WTC11 (cell line): ENCODE results near the gene KCNJ6. TPM values are rescaled to one million over a fixed set of nuclear protein-coding genes. Genes with fewer than 3 reads are reported as not detected.

Experiments used
- ATF3 ChIP-seq: sonication (generic); formaldehyde crosslinking; conservative IDR thresholded peaks from 2 replicates; pipeline ENCODE4 v1.8.1; 2022; ENCODE audit warnings: mild to moderate bottlenecking, missing genetic modification reagents
- CBFB ChIP-seq: sonication (generic); formaldehyde crosslinking; IDR thresholded peaks from 2 replicates; pipeline ENCODE4 v1.8.1; 2022; ENCODE audit warnings: mild to moderate bottlenecking, low read depth, missing genetic modification reagents
- ELF4 ChIP-seq: sonication (generic); formaldehyde crosslinking; IDR thresholded peaks from 2 replicates; pipeline ENCODE4 v1.8.1; 2022; ENCODE audit warnings: low read depth, mild to moderate bottlenecking, moderate library complexity, missing genetic modification reagents
- FOXJ3 ChIP-seq: sonication (generic); formaldehyde crosslinking; IDR thresholded peaks from 2 replicates; pipeline ENCODE4 v1.9.0; 2021; ENCODE audit warnings: missing genetic modification reagents, mild to moderate bottlenecking, borderline replicate concordance
- FOXK1 ChIP-seq: sonication (generic); formaldehyde crosslinking; IDR thresholded peaks from 2 replicates; pipeline ENCODE4 v1.8.0; 2022; ENCODE audit warnings: mild to moderate bottlenecking, moderate library complexity, missing genetic modification reagents
- JUN ChIP-seq: sonication (generic); formaldehyde crosslinking; IDR thresholded peaks from 2 replicates; pipeline ENCODE4 v1.8.0; 2023; ENCODE audit warnings: mild to moderate bottlenecking, missing genetic modification reagents
- MLX ChIP-seq: sonication (generic); formaldehyde crosslinking; IDR thresholded peaks from 2 replicates; pipeline ENCODE4 v1.8.1; 2023; ENCODE audit warnings: mild to moderate bottlenecking, missing genetic modification reagents, moderate library complexity
- NFATC4 ChIP-seq: fragments of 250-450 bp; sonication (Bioruptor Pico); IDR thresholded peaks from 2 replicates; pipeline ENCODE4 v1.9.0; 2021; ENCODE audit warnings: mild to moderate bottlenecking
- NR2C2 ChIP-seq: sonication (generic); formaldehyde crosslinking; IDR thresholded peaks from 2 replicates; pipeline ENCODE4 v1.8.0; 2022; ENCODE audit warnings: mild to moderate bottlenecking, missing genetic modification reagents
- NR3C1 ChIP-seq: sonication (generic); formaldehyde crosslinking; conservative IDR thresholded peaks from 2 replicates; pipeline ENCODE4 v1.8.1; 2023; ENCODE audit warnings: low read depth, mild to moderate bottlenecking, missing genetic modification reagents
- PRDM15 ChIP-seq: sonication (generic); formaldehyde crosslinking; IDR thresholded peaks from 2 replicates; pipeline ENCODE4 v1.8.0; 2022; ENCODE audit warnings: missing genetic modification reagents
- PRRX2 ChIP-seq: fragments of 250-450 bp; sonication (Bioruptor Pico); IDR thresholded peaks from 2 replicates; pipeline ENCODE4 v1.8.0; 2021; ENCODE audit warnings: mild to moderate bottlenecking
- SMAD4 ChIP-seq: sonication (generic); formaldehyde crosslinking; IDR thresholded peaks from 2 replicates; pipeline ENCODE4 v1.8.0; 2022; ENCODE audit warnings: mild to moderate bottlenecking, missing genetic modification reagents
- SOX15 ChIP-seq: fragments of 250-450 bp; sonication (Bioruptor Pico); IDR thresholded peaks from 2 replicates; pipeline ENCODE4 v1.9.0; 2021; ENCODE audit warnings: mild to moderate bottlenecking
- TP53 ChIP-seq: sonication (generic); formaldehyde crosslinking; IDR thresholded peaks from 2 replicates; pipeline ENCODE4 v1.8.1; 2023; ENCODE audit warnings: mild to moderate bottlenecking, missing genetic modification reagents
- ZNF232 ChIP-seq: sonication (generic); formaldehyde crosslinking; IDR thresholded peaks from 2 replicates; pipeline ENCODE4 v1.8.0; 2022; ENCODE audit warnings: mild to moderate bottlenecking, missing genetic modification reagents
- ZNF532 ChIP-seq: fragments of 250-450 bp; sonication (Bioruptor Pico); IDR thresholded peaks from 2 replicates; pipeline ENCODE4 v1.9.0; 2021; ENCODE audit warnings: mild to moderate bottlenecking, borderline replicate concordance
- total RNA-seq: library from RNA; stranded (reverse); gene quantifications from 3 replicates; pipeline ENCODE4 v1.2.3, GENCODE V29; 2021
- TF ChIP-seq, protein P1 (sequence below): sonication (generic); formaldehyde crosslinking; IDR thresholded peaks from 2 replicates; pipeline ENCODE4 v1.8.1; 2022; ENCODE audit warnings: low read depth, missing genetic modification reagents, borderline replicate concordance
- TF ChIP-seq, protein P2 (sequence below): sonication (generic); formaldehyde crosslinking; IDR thresholded peaks from 2 replicates; pipeline ENCODE4 v1.8.1; 2022; ENCODE audit warnings: mild to moderate bottlenecking, missing genetic modification reagents, moderate library complexity, borderline replicate concordance
- TF ChIP-seq, protein P3 (sequence below): sonication (generic); formaldehyde crosslinking; IDR thresholded peaks from 2 replicates; pipeline ENCODE4 v1.8.0; 2022; ENCODE audit warnings: mild to moderate bottlenecking, missing genetic modification reagents
- TF ChIP-seq, protein P4 (sequence below): sonication (generic); formaldehyde crosslinking; IDR thresholded peaks from 2 replicates; pipeline ENCODE4 v1.8.1; 2022; ENCODE audit warnings: missing genetic modification reagents, borderline replicate concordance
- TF ChIP-seq, protein P5 (sequence below): fragments of 250-450 bp; sonication (Bioruptor Pico); IDR thresholded peaks from 2 replicates; pipeline ENCODE4 v1.8.0; 2021; ENCODE audit warnings: mild to moderate bottlenecking

Gene KCNJ6
- total RNA-seq, 1 experiment from 2014 or later: 0.35 TPM

DNA sequence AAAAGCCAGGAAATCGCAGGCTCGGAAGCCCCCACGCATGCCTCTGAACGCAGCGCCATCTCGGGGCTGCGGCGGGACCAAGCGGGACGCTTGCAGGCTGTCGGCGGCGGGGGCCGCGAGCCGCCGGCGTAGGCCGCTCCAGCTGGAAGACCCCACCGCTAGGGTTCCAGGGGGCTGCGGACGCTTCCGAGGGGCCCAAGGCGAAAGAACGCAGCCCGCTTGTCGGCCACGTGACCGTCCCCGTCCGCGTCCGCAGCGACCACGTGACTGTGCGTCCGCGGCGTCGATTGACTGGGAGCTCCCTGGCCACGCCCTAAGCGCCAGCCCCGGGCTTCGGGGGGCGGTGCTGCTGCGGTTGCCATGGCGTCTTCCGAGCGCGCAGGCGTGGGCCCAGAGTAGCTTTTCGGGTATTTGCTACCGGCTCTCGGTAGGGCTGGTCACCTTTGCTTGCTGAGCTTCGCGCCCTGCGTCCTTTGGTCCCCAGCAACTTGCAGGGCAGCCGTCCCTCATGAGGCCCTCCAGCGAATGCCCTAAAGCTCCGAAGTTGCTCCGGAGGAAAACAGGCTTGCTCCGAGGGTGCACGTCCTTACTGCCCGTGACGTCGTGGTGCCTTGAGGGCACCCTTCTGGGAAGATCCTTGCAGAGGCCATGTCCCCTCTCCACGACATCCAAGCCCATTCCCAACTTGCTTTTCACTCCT is 352.5 kb downstream of the KCNJ6 start (continued):
- TF ChIP-seq, protein P1, sequence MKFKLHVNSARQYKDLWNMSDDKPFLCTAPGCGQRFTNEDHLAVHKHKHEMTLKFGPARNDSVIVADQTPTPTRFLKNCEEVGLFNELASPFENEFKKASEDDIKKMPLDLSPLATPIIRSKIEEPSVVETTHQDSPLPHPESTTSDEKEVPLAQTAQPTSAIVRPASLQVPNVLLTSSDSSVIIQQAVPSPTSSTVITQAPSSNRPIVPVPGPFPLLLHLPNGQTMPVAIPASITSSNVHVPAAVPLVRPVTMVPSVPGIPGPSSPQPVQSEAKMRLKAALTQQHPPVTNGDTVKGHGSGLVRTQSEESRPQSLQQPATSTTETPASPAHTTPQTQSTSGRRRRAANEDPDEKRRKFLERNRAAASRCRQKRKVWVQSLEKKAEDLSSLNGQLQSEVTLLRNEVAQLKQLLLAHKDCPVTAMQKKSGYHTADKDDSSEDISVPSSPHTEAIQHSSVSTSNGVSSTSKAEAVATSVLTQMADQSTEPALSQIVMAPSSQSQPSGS: no peak
- TF ChIP-seq TP53 (CRISPR knock-in tag) (no peak; the same call in 1 of the 2 replicates), MLX (CRISPR knock-in tag) (no peak), NR3C1 (no peak), FOXJ3 (CRISPR knock-in tag) (no peak), FOXK1 (peak; percentile 82), JUN (peak; percentile 70; the same call in 1 of the 2 replicates), CBFB (no peak), ZNF532 (no peak), NR2C2 (CRISPR knock-in tag) (peak; percentile 42; the same call in 1 of the 2 replicates), PRDM15 (CRISPR knock-in tag) (no peak), NFATC4 (no peak), ATF3 (no peak), ZNF232 (peak; percentile 82; the same call in 1 of the 2 replicates), SMAD4 (peak; percentile 79), SOX15 (CRISPR knock-in tag) (no peak), PRRX2 (no peak), ELF4 (peak; percentile 72; the same call in 1 of the 2 replicates)
- TF ChIP-seq, protein P2, sequence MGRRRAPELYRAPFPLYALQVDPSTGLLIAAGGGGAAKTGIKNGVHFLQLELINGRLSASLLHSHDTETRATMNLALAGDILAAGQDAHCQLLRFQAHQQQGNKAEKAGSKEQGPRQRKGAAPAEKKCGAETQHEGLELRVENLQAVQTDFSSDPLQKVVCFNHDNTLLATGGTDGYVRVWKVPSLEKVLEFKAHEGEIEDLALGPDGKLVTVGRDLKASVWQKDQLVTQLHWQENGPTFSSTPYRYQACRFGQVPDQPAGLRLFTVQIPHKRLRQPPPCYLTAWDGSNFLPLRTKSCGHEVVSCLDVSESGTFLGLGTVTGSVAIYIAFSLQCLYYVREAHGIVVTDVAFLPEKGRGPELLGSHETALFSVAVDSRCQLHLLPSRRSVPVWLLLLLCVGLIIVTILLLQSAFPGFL (CRISPR knock-in tag): no peak
- TF ChIP-seq, protein P3, sequence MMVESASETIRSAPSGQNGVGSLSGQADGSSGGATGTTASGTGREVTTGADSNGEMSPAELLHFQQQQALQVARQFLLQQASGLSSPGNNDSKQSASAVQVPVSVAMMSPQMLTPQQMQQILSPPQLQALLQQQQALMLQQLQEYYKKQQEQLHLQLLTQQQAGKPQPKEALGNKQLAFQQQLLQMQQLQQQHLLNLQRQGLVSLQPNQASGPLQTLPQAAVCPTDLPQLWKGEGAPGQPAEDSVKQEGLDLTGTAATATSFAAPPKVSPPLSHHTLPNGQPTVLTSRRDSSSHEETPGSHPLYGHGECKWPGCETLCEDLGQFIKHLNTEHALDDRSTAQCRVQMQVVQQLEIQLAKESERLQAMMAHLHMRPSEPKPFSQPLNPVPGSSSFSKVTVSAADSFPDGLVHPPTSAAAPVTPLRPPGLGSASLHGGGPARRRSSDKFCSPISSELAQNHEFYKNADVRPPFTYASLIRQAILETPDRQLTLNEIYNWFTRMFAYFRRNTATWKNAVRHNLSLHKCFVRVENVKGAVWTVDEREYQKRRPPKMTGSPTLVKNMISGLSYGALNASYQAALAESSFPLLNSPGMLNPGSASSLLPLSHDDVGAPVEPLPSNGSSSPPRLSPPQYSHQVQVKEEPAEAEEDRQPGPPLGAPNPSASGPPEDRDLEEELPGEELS: peak; percentile 87
- TF ChIP-seq, protein P4, sequence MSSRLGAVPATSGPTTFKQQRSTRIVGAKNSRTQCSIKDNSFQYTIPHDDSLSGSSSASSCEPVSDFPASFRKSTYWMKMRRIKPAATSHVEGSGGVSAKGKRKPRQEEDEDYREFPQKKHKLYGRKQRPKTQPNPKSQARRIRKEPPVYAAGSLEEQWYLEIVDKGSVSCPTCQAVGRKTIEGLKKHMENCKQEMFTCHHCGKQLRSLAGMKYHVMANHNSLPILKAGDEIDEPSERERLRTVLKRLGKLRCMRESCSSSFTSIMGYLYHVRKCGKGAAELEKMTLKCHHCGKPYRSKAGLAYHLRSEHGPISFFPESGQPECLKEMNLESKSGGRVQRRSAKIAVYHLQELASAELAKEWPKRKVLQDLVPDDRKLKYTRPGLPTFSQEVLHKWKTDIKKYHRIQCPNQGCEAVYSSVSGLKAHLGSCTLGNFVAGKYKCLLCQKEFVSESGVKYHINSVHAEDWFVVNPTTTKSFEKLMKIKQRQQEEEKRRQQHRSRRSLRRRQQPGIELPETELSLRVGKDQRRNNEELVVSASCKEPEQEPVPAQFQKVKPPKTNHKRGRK: no peak
- TF ChIP-seq, protein P5, sequence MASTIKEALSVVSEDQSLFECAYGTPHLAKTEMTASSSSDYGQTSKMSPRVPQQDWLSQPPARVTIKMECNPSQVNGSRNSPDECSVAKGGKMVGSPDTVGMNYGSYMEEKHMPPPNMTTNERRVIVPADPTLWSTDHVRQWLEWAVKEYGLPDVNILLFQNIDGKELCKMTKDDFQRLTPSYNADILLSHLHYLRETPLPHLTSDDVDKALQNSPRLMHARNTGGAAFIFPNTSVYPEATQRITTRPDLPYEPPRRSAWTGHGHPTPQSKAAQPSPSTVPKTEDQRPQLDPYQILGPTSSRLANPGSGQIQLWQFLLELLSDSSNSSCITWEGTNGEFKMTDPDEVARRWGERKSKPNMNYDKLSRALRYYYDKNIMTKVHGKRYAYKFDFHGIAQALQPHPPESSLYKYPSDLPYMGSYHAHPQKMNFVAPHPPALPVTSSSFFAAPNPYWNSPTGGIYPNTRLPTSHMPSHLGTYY (CRISPR knock-in tag): no peak
